ENCODE results near the gene SCN1B.
A peak's percentile ranks its signal among the peaks of the same experiment; 100 is the strongest.

SCN1B gene

GRCh38 chr19:35033067-35034004, 3.1 kb downstream of the SCN1B start:
- DNase-seq = no peak
- intact Hi-C loops (cut with DNase I) = no loop called here

- intact Hi-C loops (cut with DNase I) = no loop called here
- no peak for DNase-seq
Observed at GRCh38 chr19:35034005-35034502, 3.8 kb downstream of the SCN1B start.

DNA sequence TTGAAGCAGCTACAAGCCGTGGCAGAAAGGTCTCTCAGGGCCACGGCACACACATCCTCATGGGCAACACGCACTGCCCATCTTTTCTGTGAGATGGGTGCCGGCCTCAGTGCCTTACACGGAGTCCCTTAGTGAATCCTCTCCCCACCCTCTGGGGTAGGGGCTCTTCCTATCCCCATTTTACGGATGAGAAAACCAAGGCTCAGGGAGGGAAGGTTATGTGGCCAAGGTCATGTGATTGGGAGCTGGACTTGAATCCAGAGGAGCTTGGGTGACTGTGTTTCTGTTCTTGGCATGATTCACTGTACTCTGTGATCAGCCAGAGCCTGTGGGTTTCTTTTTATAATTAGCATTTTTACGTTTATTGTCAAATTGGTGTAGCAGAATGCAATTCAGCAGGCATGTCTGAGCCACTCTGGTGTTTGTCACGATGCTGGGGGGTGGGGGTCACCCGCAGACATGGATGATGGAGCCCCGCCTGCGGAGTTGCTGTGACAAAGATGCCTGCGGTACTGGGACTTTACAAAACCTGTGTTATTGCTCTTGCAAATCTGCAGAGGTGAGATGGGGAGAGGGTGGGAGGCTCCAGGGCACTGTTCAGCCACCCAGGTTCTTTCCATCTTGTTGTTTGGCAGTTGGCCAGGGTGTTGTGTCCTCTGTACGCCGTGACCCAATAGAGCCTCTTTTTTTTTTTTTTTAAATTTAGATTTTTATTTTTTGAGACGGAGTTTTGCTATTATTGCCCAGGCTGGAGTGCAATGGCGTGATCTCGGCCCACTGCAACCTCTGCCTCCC, 4.5 kb downstream of the SCN1B start:
- intact Hi-C loops (cut with DNase I) = no loop called here
- DNase-seq = no peak

- DNase-seq = peak in 1 of 10 donors; percentile 47
- intact Hi-C loops (cut with DNase I) = no loop called here
Observed at GRCh38 chr19:35037716-35038622, 7.7 kb downstream of the SCN1B start.

DNA sequence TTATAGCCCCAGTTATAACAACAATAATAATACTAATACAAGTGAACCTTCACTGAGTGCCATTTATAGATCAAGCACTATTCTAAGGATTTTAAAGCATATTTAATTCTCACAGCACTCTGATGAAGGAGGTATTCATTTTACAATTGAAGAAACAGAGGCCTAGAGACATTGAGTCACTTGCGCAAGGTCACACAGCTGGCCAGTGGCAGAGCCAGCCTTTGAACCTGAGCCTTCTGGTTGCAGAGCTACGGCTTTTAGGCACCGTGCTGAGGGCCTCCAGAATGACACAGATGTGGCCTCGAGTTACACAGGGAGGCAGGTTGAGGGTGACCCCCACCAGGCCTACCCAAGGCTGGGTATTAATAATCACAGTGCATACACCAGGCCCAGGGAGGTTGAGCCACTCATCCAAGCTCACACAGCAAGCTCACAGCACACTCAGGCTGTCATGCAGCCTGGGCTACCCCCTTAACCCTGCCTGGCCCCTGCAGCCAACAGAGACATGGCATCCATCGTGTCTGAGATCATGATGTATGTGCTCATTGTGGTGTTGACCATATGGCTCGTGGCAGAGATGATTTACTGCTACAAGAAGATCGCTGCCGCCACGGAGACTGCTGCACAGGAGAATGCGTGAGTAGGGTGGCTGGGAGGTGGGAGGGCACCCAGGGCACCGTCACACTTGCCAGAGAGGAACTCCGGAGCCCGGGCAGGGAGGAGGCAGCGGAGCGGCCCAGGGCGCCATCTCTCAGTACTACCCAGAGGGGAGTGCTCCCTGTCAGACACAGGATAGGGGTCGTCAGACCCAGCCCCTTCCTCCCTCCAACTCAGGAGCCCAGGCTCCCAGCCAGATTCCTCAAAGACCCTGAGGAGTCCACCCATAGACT, 8.6 kb downstream of the SCN1B start:
- intact Hi-C loops (cut with DNase I) = no loop called here
- peak in 1 of 10 donors; percentile 87 for DNase-seq

DNA sequence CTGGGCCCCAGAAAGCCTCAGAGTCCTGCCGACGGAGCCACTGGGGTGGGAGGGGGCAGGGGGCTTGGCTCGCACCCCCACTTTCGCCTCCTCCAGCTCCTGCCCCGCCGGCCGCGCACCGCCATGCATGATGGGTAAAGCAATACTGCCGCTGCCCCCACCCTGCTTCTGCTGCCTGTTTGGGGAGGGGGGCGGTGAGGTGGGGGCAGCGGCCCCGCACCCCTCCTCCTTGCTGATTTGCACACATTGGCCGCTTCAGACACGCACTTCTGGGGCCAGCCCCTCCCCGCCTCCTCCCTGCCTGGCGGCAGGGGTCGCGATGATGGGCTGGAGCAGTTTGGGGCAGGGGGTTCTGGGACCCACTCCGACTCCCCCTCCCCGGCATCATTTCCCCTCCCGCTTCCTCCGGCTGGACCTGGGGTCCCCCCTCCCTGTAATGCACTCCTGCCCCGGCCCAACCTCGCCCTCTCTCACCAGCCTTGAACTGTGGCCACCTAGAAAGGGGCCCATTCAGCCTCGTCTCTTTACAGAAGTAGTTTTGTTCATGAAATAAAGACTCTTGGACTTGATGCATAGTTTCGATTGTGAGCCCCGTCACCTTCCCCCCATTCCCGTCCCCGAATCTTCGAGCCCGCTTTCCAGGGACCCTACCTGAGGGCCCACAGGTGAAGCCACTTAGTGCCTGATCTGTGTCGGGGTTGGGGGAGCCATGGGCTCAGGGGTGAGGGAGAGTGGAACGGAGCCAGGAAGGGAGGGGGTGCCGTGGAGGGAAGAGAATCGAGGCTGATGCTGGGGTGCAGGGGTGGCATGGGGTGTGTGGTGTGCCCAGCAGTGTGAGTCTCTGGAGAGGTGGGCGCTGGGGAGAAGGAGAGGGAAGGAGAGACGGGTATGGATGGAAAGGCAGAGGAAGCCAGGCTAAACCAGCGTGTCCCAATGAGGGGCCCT, 9.9 kb downstream of the SCN1B start:
- no peak for DNase-seq
- intact Hi-C loops (cut with DNase I) = loop anchor here (5.0 to 10.0 kb wide), 2 partner anchors 55 to 97 kb away; partner anchors contain the start of genes FXYD1 and LGI4

GRCh38 chr19:35040826-35041547, 10.7 kb downstream of the SCN1B start:
- intact Hi-C loops (cut with DNase I) = loop anchor here (5.0 to 10.0 kb wide), 2 partner anchors 54 to 96 kb away; partner anchors contain the start of genes FXYD1 and LGI4

DNA sequence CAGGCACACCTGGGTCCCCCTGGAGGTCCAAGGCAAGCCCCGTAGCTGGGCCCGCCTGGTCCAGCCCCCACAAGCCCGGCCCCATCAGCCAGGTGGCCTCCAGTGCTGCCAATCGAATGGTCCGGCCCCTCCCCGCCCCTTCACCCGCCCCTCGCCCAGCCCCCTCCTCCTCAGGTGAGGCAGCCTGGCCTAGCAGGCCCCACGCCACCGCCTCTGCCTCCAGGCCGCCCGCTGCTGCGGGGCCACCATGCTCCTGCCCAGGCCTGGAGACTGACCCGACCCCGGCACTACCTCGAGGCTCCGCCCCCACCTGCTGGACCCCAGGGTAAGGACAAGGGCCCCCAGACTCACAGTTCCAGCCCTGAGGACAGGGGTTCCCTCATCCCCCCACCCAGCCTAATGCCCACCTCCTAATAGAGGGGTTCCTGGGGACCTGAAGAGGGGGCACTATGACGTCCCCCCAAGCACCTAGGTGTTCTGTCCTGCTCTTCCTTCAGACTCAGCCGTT, 11.3 kb downstream of the SCN1B start, which contains the start of gene HPN:
TSS of gene HPN (plus strand) at position 174 of the 508 bp plus-strand sequence. CDS start 786 bp downstream, outside the sequence.
- no peak for DNase-seq
- intact Hi-C loops (cut with DNase I) = loop anchor here (5.0 to 10.0 kb wide), 2 partner anchors 53 to 96 kb away; partner anchors contain the start of genes FXYD1 and LGI4

More at GRCh38 chr19:35040826-35041547, 10.7 kb downstream of the SCN1B start:
- DNase-seq = peak; percentile 56 to 95 (median 76)

GRCh38 chr19:35042056-35042730, 11.9 kb downstream of the SCN1B start:
- intact Hi-C loops (cut with DNase I) = loop anchor here (5.0 to 10.0 kb wide), 2 partner anchors 53 to 95 kb away; partner anchors contain the start of genes FXYD1 and LGI4
- no peak for DNase-seq

DNA sequence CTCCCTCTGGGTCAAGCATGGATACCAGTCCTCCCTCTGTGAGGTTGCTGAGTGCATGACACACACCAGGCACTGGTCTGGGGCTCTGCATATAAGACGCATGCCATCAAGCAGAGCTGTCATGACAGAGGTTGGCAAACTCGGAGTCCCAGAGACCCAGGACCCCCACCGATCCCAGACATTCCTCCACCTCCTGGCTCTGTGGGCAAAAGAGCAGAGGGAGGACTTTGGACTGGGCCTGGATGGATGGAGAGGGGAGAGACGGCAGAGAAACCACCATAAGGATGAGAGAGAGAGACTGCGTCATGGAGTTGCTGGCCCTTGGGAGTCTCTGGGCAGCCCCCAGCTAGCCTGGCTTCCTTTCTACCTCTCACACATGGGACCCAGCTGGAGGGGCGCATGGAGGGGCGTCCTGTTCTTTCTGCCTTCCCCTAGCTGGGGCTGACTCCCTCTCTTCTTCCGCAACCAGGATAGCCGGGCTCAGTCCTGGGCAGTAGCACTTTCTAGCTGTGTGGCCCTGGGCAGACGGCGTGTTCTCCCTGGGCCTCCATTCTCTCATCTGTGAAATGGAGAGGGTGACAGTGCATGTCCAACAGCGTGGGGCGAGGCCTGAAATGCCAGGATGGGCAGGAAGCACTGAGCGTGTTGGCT, 12.8 kb downstream of the SCN1B start:
- DNase-seq = no peak
- intact Hi-C loops (cut with DNase I) = loop anchor here (5.0 to 10.0 kb wide), 2 partner anchors 52 to 94 kb away; partner anchors contain the start of genes FXYD1 and LGI4

- peak in 1 of 10 donors; percentile 73 for DNase-seq
- intact Hi-C loops (cut with DNase I) = loop anchor here (5.0 to 10.0 kb wide), 2 partner anchors 51 to 93 kb away; partner anchors contain the start of genes FXYD1 and LGI4
Observed at GRCh38 chr19:35043906-35044305, 13.6 kb downstream of the SCN1B start.

GRCh38 chr19:35044317-35045117, 14.2 kb downstream of the SCN1B start:
- DNase-seq = peak; percentile 66 to 96 (median 88)
- intact Hi-C loops (cut with DNase I) = loop anchor here (5.0 to 10.0 kb wide), 2 partner anchors 50 to 93 kb away; partner anchors contain the start of genes FXYD1 and LGI4

DNA sequence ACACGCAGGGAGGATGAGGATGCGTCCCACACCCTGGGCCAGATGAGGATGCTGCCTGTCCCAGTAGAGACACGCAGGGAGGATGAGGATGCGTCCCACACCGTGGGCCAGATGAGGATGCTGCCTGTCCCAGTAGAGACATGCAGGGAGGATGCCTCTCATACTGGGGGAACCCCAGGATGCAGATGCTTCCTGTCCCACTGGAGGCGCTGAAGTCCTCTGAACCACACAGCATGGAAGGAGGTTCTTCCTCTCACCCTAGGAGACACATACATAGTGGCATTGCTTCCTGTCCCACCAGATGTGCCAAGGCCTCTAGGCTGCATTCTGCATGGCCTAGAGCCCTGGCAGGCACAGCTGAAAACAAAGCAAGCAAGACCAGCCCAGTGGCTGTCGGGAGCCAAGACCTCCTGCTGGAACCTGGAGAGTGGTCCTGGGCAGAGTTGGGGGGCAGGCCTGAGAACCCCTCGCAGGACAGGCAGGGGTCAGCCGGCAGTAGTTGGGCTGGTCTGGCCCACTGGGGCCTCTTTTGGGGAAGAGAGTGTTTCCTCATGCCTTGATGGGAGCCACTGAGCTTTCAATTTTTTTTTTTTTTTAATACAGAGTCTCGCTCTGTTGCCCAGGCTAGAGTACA, 15.5 kb downstream of the SCN1B start:
- DNase-seq = peak in 5 of 10 donors; percentile 47 to 92 (median 58)
- intact Hi-C loops (cut with DNase I) = loop anchor here (10.0 kb wide), 1 partner anchor 49 kb away; no protein-coding TSS in a partner anchor

DNA sequence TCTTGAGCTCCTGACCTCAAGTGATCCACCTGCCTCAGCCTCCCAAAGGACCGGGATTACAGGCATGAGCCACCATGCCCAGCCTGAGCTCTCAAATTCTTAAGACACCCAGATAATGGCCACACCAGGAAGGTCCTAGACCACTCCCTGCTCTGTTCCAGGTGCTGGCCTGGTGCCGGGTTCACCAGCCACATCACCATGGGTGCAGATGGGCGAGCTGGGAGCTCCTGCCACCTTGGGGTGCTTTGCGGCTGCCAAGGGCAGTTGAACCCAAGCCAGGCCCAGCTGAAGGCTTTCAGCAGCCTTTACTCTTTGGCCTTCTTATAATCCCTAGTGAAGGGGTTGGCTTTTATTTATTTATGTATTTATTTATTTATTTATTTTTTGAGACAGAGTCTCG, 16.2 kb downstream of the SCN1B start:
- peak in 3 of 10 donors; percentile 12 to 71 (median 62) for DNase-seq
- intact Hi-C loops (cut with DNase I) = loop anchor here (10.0 kb wide), 1 partner anchor 48 kb away; no protein-coding TSS in a partner anchor

Data from posterior cingulate gyrus (tissue), 11 donors.